Prostate gland (tissue), 2 donors: ENCODE results near the gene ZEB2. TPM values are rescaled to one million over a fixed set of nuclear protein-coding genes. Genes with fewer than 3 reads are reported as not detected.
A peak's percentile ranks its signal among the peaks of the same experiment; 100 is the strongest.

Experiments
- DNase-seq: peaks from one replicate; pipeline ENCODE4 v3.0.0-alpha.2; 2019; ENCODE audit warnings: low spot score
- H3K27ac ChIP-seq, 2 donors: fragments of 200-600 bp; sonication (generic); 2 replicates each; pipeline ENCODE4 v1.5.1; 2017 to 2019
- H3K27me3 ChIP-seq: fragments of 200-600 bp; sonication (generic); replicated peaks from 2 replicates; pipeline ENCODE4 v1.5.1; 2019; ENCODE audit not compliant: insufficient read depth
- H3K36me3 ChIP-seq, 2 donors: fragments of 200-600 bp; sonication (generic); 1 replicate in 1 of 2; 2 replicates in 1 of 2; pipeline versions ENCODE4 v1.5.1 to v1.8.1; 2017 to 2019
- H3K4me1 ChIP-seq: fragments of 200-600 bp; sonication (generic); replicated peaks from 2 replicates; pipeline ENCODE4 v1.5.1; 2019
- H3K4me3 ChIP-seq, 2 donors: fragments of 200-600 bp; sonication (generic); 2 replicates each; pipeline ENCODE4 v1.5.1; 2017 to 2019
- H3K9me3 ChIP-seq: fragments of 200-600 bp; sonication (generic); 2 replicates; pipeline ENCODE4 v1.5.1; 2017
- POLR2A ChIP-seq: fragments of 450-650 bp; IDR thresholded peaks from one replicate; pipeline ENCODE4 v1.6.1; 2016; ENCODE audit warnings: antibody characterized with exemption, mild to moderate bottlenecking
- POLR2AphosphoS5 ChIP-seq: sonication (generic); formaldehyde crosslinking; IDR thresholded peaks from one replicate; pipeline ENCODE4 v1.6.1; 2017; ENCODE audit warnings: antibody characterized with exemption
- WGBS: methylation state at CpG from one replicate; pipeline ENCODE4 v1.1.5; 2018; 5-methylcytosine and 5-hydroxymethylcytosine counted together
- intact Hi-C: fragments of 100-400 bp; cut with DNase I; formaldehyde crosslinking; loops from one replicate; pipeline ENCODE4 v1.14.2; 2022
- total RNA-seq, 2 donors: library from RNA; depleted of rRNA; stranded (reverse); fragments of >200 nt; gene quantifications; one replicate each; pipeline ENCODE4 v1.1.0, GENCODE V29; 2016
- TF ChIP-seq, protein P1 (sequence below), 4 experiments: fragments of 200-600 bp in 2 of 4; fragments of 450-650 bp in 2 of 4; sonication (generic) in 2 of 4; IDR thresholded peaks; 1 replicate in 3 of 4; 2 replicates in 1 of 4; pipeline ENCODE4 v1.5.1; 2016 to 2019; ENCODE audit warnings: antibody characterized with exemption in 4 of 4, mild to moderate bottlenecking in 2 of 4, moderate library complexity in 2 of 4

ZEB2 gene
- total RNA-seq, 2 donors from 2014 or later = 13.1 to 80.4 TPM

DNA sequence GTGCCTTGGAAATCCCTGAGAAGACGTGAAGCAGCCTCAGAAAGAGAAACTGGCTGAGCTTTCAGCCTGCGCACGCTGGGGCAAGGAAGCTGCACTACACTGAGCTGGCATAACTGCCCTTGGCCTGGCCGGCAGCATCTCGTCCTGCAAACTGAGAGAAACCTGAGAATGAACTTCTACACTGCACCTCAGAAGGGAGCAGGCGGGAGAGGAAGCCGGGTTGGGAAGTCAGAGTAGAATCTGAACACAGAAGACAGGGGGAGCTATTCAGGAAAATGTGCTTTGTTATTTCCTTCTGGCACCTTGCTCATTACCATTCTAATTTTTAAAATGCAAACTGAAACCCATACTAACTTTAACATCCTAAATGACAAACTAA, 70.9 kb downstream of the ZEB2 start:
- peaks cover 2% of the 10 kb centered on the region for H3K4me1 ChIP-seq
- no peak overlapping the region for H3K27ac ChIP-seq
- 65% methylated on average over 7 of the region's 7 CpGs for WGBS
- no peaks in the 10 kb centered on the region for H3K36me3 ChIP-seq
- no peaks in the 10 kb centered on the region for H3K9me3 ChIP-seq
- peaks cover 3% of the 10 kb centered on the region for H3K27me3 ChIP-seq
- intact Hi-C loops = no loop called here
- no peak for DNase-seq
- TF ChIP-seq, protein P1, sequence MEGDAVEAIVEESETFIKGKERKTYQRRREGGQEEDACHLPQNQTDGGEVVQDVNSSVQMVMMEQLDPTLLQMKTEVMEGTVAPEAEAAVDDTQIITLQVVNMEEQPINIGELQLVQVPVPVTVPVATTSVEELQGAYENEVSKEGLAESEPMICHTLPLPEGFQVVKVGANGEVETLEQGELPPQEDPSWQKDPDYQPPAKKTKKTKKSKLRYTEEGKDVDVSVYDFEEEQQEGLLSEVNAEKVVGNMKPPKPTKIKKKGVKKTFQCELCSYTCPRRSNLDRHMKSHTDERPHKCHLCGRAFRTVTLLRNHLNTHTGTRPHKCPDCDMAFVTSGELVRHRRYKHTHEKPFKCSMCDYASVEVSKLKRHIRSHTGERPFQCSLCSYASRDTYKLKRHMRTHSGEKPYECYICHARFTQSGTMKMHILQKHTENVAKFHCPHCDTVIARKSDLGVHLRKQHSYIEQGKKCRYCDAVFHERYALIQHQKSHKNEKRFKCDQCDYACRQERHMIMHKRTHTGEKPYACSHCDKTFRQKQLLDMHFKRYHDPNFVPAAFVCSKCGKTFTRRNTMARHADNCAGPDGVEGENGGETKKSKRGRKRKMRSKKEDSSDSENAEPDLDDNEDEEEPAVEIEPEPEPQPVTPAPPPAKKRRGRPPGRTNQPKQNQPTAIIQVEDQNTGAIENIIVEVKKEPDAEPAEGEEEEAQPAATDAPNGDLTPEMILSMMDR (IDR thresholded peaks at IDR 0.05) = peak in 1 of 4 experiments; percentile 15
- no peak for TF ChIP-seq POLR2A
- no peak overlapping the region for H3K4me3 ChIP-seq

DNA sequence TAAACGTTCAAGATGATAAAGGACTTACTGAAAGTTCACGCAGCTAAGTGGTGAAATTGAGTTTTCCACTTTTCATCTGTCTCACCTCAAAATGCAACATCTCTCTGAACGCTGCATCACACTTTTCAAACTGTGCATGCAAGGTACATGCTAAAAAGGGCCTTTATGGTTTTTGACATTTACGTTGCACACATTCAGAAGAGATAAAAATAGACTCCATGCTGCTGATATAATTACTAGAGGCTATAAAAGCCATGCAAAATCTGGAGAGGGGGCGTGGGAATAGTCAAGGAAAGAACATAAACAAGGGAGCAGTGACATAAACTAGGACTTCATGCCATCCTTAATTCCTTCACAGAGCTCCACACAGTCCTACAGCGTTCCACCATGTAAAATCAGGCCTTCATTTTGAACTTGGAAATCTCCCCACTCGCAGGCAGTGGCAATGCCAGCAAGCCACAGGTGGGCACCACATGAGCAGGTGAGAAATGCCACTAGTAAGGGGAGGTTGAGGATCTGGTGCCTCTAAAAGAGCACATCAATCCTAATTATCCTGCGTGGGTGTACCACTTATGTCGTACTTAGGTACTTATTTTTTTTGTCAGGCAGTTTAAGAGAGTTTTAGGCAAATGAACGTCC, 71.4 kb downstream of the ZEB2 start:
- intact Hi-C loops = no loop called here
- no peaks in the 10 kb centered on the region for H3K4me1 ChIP-seq
- H3K4me3 ChIP-seq = no peak overlapping the region
- peaks cover 3% of the 10 kb centered on the region for H3K27me3 ChIP-seq
- H3K36me3 ChIP-seq = no peaks in the 10 kb centered on the region
- no peaks in the 10 kb centered on the region for H3K9me3 ChIP-seq
- no peak overlapping the region for H3K27ac ChIP-seq
- WGBS = 76% methylated on average over 10 of the region's 10 CpGs
- no peak for TF ChIP-seq POLR2A
- TF ChIP-seq POLR2AphosphoS5 = no peak
- TF ChIP-seq, protein P1 (IDR thresholded peaks at IDR 0.05) = no peak
- no peak for DNase-seq

DNA sequence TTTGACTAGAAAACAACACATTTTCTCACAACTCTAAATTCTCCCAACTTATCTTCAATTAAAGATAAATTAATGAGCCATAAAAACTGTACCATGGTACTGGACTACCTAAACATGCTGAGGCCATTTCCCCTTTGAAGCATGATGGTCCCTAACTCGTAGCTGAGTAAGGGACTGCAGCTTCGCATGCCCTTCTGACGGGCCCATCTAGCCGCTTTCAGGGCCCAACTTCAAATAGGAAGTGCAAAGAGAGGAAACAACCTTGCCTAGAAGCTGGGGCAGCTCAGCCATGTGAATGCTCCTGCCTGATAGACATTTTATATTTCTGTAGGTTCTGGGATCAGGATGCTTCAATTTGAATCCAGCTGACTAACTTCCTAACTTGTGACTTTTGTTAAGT, 72.4 kb downstream of the ZEB2 start:
- TF ChIP-seq POLR2A (no peak), POLR2AphosphoS5 (no peak)
- TF ChIP-seq, protein P1 (IDR thresholded peaks at IDR 0.05) = no peak
- H3K36me3 ChIP-seq = no peaks in the 10 kb centered on the region
- H3K4me3 ChIP-seq = no peak overlapping the region
- no peaks in the 10 kb centered on the region for H3K9me3 ChIP-seq
- intact Hi-C loops = no loop called here
- H3K4me1 ChIP-seq = no peaks in the 10 kb centered on the region
- H3K27ac ChIP-seq = no peak overlapping the region
- no peak for DNase-seq
- 95% methylated on average over 4 of the region's 4 CpGs for WGBS
- peaks cover 3% of the 10 kb centered on the region for H3K27me3 ChIP-seq

DNA sequence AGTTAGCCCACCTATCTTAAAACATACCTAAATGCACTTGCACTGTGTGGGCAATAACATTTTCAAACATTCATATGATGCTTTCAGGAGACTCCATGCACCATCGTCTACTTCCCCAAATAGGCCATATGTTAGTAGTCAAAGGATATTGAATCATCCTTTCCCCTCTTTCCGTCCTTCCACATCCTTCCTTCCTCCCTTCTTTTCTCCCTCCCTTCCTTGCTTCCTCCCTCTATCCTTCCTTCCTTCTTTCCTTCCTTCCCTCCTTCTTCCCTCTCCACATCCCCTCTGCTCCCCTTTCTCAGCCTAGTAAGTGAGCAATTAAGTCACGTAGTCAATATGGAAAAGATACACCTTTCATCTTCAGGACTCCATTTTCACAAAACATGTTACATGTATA, 73.8 kb downstream of the ZEB2 start:
- no peak for DNase-seq
- Histone ChIP-seq H3K9me3 (no peaks in the 10 kb centered on the region), H3K4me1 (no peaks in the 10 kb centered on the region), H3K36me3 (no peaks in the 10 kb centered on the region), H3K27me3 (no peaks in the 10 kb centered on the region), H3K4me3 (no peak overlapping the region), H3K27ac (no peak overlapping the region)
- WGBS = 85% methylated on average over 3 of the region's 3 CpGs
- TF ChIP-seq POLR2AphosphoS5 (no peak), POLR2A (no peak)
- TF ChIP-seq, protein P1 (IDR thresholded peaks at IDR 0.05) = no peak
- intact Hi-C loops = no loop called here

DNA sequence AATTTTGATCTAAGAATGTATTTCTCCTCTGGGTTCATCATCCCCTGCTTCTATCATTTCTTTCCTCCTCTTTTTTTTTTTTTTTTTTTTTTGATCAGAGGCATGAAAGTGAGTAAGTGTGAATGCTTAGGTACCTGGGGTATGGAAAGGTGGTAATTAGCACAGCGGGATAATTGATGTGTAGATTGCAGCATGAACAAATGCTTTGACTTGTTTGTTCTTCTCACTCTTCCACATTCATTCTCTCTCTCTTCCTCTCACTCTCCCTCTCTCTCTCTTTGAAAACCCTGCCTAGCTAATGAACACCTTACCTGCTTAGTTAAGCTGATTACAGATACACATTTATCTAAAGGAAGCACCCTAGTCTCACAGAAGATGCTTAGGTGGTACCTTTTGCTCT, 74.7 kb downstream of the ZEB2 start:
- intact Hi-C loops = no loop called here
- no peak overlapping the region for H3K4me3 ChIP-seq
- WGBS = 91% methylated on average over 1 of the region's 1 CpG
- no peak overlapping the region for H3K27ac ChIP-seq
- no peak for DNase-seq
- TF ChIP-seq, protein P1 (IDR thresholded peaks at IDR 0.05) = no peak
- no peaks in the 10 kb centered on the region for H3K4me1 ChIP-seq
- no peaks in the 10 kb centered on the region for H3K27me3 ChIP-seq
- no peaks in the 10 kb centered on the region for H3K36me3 ChIP-seq
- H3K9me3 ChIP-seq = no peaks in the 10 kb centered on the region
